Skeletal muscle cell (primary cell): ENCODE data around the gene CRYL1.

Source experiments
- DNase-seq: peaks from one replicate; pipeline ENCODE4 v3.0.0-alpha.2; 2010; ENCODE audit warnings: low read depth
- H3K4me3 ChIP-seq: 2 replicates; pipeline ENCODE4 v1.5.1; 2011; ENCODE audit warnings: low read depth, mild to moderate bottlenecking, control low read depth, low read length, moderate library complexity

The CRYL1 gene

DNA sequence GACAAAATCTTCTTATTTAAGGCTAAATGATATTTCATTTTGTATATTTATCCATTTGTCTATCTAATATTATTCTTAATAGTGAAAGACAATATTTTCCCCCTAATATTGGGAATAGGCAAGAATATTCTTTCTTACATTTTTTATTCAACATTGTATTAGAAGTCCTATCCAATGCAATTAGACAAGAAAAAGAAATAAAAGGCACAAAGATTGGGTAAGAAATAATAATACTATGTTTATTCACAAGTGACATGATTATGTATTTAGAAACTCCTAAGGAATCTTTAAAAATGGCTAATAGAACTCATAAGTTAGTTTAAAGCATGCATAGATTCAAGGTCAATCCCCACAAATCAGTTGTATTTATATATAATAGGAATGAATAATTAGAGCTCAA lies 11.3 kb upstream of the CRYL1 start:
- H3K4me3 ChIP-seq, result no peak overlapping the region
- DNase-seq, result no peak

DNA sequence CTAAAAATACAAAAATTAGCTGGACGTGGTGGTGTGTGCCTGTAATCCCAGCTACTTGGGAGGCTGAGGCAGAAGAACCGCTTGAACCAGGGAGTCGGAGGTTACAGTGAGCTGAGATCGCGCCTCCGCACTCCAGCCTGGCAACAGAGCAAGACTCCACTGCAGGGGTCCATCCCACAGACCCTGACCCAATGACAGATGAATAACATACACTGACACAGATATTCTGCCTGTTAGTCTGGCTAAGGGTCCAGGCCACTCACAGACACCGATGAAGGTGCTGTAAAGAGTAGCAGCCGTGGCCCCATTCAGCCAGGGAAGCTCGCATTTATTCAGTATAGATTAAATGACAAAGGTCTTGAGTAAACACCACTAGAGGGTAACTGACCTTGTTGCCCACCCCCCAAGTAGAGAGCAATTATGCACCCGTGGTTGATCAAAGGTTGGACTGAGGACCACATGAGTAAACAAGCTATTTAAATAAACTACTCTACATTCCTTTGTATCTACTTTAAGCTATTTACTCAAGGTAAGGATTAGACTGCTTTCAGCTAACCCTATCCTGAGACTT lies 8.5 kb upstream of the CRYL1 start:
- no peak overlapping the region for H3K4me3 ChIP-seq
- no peak for DNase-seq

DNA sequence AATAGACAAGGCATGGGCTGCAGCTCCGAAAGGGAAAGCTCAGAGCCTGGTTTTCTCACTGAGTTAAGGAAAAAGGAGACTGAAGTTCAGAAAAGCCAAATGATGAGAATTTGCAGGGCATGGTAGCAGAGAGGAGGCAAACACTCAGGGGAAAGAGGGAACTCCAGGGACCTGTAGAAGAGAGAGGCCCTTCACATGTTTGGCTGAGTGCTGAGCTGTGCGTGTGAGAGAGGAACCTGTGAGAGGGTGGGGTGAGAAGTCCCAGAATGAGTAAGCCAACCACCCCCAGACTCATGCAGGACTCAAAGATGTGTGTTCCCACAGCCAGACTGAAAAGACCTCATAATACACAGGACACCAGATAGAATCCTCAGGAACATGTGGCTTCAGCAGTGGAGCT lies 2.8 kb upstream of the CRYL1 start:
- DNase-seq, result no peak

DNA sequence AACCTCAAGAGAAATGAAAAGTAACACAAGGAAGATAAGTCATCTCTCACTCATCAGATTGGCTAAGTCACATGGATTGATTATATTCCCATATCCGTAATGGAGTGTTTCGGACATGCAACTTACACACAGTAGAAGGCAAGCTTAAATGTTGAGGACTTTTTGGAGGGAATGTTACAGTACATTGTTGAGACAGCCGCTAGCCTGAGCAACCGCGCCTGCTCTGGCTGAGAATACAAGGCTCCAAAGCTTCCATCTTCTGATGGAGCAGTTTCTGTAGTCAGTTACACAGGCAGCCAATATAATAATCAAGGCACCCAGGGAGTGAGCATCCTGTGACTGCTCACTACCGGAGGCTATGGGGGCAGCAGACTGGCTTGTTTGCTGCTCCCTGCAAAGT lies 1.0 kb upstream of the CRYL1 start:
- H3K4me3 ChIP-seq, result peak overlapping the region; percentile 67
- DNase-seq, result no peak

More for the DNA sequence above, 2.8 kb upstream of the CRYL1 start:
- H3K4me3 ChIP-seq, result no peak overlapping the region

DNA sequence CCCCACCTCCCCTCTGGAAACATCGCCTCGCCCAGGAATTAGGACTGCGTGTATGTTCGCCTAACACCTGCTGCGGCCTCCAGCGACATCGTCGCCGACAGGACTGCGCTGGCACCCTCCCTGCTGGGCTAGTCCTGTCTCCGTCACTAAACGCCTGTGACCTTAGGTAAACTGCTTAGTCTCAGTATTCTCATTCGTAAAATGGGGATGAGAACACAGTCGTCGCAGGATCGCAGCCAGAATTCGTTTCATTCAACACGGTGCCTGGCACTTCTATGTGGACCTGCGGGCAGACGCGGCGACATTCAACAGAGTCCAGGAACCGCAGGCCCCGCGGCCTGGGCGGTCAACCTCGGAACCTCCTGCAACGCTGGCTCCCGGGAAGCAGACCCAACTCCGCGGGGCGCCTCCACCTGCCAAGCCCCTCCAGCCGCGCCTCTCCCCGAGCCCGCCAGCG lies 485 bp downstream of the CRYL1 start:
- peak overlapping the region; percentile 67 for H3K4me3 ChIP-seq
- no peak for DNase-seq

DNA sequence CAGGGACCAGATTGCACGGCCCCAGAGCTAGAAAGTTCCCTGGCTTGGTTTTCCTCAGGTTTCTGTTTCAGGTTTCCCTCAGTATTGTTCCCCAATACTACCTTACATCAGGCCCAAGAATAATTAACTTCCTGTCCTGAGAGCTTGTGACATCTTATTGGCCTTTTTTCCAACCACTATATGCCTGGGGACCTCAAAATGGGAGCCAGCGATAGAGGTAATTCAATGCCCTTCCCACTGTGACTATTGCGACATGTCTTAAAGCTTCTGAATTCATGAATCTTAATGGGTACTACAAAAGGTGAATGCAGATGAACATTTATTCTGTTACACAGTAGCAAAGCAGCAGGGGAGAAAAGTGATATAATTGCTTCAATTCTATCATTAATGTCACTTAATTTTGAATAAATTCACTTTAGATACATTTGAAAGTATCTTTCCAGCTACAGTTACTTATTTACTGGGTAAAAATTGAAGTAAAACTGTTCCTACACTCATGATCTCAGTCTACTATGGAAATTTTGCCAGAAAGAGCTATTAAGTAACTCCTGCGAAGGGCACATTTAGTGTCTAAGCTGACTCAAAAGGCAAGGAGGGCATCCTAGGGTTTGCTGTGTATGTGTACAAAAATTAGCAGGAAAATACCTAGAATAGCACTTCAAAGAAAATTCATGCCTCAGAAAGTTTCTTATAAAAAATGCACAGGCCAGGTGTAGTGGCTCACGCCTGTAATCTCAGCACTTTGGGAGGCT lies 4.1 kb downstream of the CRYL1 start:
- no peak for DNase-seq
- H3K4me3 ChIP-seq, result no peak overlapping the region

DNA sequence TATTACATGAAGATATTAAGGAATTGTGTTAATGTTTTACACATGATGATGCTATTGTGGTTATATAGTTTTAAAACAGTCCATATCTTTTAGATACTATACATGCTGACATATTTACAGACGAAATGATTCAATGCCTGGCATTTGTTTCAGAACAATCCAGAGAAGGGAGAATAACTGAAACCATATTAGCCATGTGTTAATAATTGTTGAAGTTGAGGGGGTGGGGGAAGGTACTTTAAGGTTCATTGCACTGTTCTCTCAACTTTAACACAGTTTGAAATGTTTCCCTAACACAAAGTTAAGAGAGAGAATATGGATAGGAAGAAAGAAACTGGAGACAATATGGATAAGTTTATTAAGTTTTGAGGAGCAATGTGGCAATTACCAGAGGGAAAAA lies 5.8 kb downstream of the CRYL1 start:
- H3K4me3 ChIP-seq, result no peak overlapping the region
- DNase-seq, result no peak

DNA sequence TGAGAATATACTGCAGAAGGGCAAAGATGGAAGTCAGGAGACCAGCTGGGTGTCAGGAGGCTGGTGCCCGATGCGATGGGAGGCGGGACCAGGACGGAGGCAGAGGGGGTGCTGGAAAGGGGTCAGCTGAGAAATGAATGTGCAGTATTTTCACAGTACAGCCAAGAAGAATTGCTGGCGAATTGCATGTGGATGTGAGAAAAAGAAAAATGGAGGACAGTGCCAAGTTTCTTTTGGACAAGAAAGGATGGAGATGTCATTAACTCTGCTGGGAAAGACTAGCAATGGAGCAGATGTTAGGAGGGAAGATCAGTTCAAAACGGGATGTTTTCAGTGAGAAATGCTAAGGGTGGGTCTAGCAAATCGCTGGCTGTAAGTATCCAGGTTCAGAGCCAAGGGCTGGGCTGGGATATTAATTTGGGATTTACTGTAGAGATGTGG lies 7.0 kb downstream of the CRYL1 start:
- no peak overlapping the region for H3K4me3 ChIP-seq
- DNase-seq, result no peak

DNA sequence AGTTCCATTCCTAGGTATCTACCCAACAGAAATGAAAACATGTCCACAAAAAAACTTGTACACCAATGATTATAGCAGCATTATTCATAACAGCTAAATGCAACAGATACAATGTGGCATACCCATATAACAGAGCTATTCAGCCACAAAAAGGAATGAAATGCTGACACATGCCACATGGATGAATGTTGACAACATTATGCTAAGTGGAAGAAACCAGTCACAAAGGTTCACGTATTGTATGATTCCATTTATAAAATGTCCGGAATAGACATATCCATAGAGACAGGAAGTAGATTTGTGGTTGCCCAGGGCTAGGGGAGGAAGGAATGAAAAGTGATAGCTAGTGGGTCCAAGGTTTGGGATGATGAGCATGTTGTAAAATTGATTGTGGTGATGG lies 10.8 kb downstream of the CRYL1 start:
- no peak overlapping the region for H3K4me3 ChIP-seq
- no peak for DNase-seq

DNA sequence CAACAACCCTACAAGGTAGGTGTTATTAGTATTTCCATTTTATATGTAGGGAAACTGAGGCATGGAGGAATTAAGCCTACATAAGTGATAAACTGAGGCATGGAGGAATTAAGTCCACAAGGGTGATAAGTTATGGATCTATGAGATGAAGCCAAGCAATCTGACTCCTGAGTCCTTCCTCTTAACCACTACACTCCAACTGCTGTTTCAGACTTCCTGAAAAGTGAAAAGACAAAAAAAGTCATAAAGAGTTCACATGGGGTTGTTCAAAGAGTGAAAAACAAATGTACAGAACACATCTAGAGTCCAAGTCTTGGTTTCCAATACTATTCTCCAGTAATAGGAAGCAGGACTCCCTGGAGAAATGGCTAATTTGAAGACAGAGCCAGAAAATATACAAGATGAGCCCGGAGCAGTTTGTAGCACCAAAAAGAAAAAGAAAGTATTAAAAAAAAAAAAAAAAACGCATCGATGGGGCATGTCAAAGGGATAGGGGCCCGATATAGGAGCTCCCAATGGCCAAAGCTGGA lies 12.1 kb downstream of the CRYL1 start:
- H3K4me3 ChIP-seq, result no peak overlapping the region
- no peak for DNase-seq

DNA sequence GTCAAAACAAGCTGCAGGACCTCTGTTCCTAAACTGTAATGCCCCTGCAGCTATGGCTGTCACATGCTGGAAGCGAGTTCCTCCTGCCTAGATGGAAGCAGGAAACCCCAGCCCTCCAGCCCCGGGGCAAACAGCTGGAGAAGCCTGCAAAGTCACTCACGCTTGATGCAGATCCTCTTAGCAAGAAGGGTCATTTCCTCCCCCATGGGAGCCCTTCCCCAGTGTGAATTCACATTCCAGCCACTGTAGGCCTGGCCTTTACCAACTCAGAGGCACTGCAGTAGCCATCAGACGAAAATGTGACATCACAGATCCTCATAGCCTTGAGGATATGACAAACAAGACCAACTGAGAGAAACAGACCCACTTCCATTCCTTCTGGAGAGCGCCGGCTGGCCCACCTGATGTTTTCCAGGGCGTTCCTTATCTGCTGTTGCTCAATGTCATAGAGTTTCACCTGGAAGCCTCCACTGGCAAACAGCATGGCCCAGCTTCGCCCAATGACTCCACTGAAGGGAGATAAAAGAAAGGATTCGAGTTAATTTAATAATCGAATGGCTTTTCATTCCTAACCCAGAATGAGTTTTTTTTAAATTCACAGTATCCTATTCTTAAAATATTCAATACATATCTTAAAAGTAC lies 13.5 kb downstream of the CRYL1 start:
- DNase-seq, result no peak
- H3K4me3 ChIP-seq, result no peak overlapping the region

DNA sequence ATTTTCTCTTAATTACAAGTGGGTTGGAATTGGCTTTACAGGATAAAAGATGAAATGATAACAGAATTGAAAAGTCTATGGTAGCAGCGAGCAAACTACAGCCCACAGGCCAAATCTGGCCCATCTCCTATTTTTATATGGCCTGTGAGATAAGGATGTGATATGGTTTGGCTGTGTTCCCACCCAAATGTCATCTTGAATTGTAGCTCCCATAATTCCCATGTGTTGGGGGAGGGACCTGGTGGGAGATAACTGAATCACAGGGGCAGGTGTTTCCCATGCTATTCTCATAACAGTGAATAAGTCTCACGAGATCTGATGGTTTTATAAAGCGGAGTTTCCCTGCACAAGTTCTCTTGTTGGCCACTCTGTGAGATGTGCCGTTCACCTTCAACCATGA lies 19.0 kb downstream of the CRYL1 start:
- H3K4me3 ChIP-seq, result no peak overlapping the region
- no peak for DNase-seq

DNA sequence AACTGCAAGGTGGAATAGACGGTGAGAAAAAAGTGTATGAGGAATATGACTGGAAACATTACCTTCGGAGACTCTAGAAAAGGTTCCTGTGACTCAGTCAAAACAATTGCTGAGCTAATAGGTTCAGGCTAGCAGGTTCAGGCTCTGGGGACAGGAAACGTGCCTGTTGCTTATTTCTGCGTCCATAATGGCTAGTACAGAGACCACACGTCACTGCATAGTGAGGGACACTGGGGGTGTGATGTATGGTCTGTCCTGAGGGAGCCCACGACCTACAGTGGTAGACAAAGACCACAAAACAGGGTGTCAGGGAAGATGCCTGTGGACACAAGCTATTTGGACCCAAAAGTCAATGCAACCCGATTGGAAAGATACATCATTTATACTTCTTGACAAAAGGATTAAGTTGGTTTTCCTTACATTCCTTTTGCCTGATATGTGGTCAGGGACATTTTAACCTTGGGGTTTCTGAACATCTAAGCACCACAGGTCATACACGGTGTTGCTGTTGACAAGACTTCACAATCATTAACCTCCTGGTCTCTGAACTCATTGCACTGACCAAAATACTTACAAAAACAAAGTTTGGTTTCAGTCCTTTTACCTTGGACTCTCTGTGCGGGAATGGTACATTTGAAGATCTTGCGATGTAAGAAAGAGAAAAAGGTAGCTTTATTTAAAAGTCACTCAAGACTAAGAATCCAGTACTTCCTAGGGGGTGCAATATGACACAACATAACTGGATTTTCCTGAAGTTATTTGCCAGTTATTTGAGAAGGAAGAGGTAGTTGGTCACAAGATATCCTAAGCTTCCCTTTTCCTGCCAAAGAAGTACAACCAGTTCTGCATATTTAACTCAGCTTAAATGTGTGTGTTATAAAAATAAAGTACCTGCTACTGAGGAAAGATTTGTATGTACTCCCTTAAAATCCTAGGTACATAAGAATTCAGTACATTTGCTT lies 20.0 kb downstream of the CRYL1 start:
- H3K4me3 ChIP-seq, result no peak overlapping the region
- no peak for DNase-seq

DNA sequence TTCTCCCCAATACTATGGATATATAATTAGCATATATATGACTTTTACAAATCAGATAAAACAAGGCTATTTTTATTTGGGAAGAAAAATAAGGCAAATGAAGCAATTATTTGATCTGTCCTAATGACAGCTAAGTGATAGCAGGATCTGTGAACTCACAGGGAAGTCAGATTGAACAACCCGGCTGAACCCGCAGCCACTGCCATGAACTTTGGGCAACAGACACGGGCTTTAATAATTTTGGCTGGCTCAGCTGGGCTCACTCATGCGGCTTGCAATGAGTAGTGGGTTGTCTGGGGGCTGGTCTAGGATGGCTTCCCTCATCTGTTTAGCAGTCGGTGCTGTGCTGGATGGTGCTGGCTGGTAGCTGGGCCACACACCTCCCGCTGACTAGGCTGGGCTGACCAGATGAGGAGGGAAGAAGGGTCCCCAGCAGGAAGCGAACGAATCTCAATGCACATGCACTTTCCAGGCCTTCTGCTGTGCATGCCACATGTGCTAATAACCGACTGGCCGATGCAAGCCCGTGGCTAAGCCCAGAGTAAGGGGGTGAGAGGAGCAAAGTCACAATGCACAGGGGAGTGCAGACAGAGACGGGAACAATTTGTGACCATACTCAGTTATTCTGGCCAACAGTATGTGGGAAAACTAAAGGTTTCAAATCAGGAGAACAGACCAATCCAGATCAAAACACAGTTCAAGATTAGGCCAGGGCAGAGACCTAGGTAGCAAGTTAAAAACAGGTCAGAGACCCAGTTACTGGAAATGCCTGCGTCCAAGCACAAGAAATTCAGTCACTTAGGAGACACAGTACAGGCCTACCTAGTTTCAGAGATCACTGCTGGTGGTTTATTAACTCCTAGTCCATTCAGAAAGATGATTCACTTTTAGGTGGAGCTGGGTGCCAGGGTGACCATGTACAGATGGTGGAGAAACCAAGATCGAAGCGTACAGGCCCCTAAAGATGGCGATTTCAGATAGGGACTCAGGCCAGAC lies 22.3 kb downstream of the CRYL1 start:
- no peak overlapping the region for H3K4me3 ChIP-seq
- no peak for DNase-seq

DNA sequence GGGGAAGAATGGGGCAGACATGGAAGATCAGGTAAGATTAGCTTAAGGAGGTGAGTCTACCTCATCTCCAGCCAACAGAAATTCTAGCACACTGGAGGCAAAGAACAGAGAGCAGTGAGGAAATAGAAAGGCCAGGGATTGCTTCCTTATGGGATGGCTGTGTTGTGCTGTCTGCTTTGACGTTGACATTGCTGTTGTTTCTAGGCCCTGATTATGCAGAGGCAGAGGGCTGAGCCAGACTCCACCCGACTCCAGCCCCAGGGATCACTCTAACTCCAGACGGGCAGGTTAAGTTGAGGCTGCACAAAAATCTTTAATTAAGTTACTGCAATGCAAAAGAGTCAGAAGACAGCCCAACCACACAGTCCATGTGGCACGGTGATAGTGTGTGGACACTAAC lies 24.1 kb downstream of the CRYL1 start:
- H3K4me3 ChIP-seq, result no peak overlapping the region
- DNase-seq, result no peak

DNA sequence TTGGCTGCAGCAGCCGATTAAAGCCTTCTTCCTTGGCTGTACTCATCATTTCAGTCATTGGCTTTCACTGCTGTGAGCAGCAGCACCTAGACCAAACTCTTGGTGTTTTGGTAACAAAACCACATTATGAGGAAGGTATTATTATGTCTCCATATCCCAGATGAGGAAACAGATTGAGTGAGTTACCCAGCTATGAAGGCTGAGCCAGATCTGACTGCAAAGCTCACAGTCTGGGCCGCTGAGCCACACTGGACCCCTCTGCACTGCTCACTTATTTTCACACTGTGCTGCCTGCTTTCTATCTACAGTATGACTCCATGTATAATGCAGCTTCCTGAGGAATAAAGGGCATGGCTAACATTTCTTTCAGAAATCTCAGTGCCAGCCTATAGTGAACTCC lies 24.5 kb downstream of the CRYL1 start:
- no peak for DNase-seq
- H3K4me3 ChIP-seq, result no peak overlapping the region

DNA sequence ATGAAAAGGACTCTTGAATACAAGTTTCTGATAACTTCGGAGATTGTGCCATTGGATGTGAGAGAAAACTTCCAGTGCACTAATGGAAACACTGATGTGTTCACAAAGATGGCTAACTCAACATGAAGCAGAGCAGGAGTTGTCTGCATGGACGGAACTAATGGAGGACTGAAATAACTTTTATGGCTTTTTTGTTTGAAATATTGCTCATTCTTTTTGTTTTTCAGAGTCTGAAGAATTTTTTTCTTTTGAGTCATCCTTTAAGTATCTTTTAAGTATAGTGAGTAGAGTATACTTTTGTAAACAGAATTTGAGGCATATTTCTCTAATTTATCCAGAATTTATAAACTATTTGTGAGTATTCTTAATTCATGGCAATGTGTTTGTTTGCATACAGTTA lies 25.7 kb downstream of the CRYL1 start:
- DNase-seq, result no peak
- H3K4me3 ChIP-seq, result no peak overlapping the region

DNA sequence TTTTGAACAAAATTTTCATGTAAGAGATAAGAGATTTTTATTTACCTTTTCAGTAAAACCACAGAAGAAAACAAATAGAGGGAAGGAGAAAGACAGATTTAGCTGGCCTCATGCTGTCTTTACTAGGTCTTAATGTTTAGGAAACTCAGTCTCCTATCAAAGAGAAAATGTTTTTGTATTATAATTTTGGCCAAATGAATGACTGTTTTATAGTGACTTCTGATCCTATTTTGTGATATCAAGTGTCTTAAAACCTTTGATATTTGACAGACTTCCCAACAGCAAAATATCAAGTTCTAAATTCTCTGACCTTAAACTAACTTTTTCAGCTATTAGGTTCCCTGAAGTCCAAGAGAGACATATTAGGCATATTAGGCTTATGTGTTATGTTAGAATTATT lies 27.0 kb downstream of the CRYL1 start:
- no peak for DNase-seq

More for the DNA sequence above, 27.0 kb downstream of the CRYL1 start:
- H3K4me3 ChIP-seq, result no peak overlapping the region
